COLO668 (cell line): ENCODE data around the gene NDRG3.

ENCODE experiments used
- DNase-seq: peaks from one replicate; lab custom pipeline; 2025; ENCODE audit not compliant: unreplicated experiment; lab: John Stamatoyannopoulos, UW

The NDRG3 gene

DNA sequence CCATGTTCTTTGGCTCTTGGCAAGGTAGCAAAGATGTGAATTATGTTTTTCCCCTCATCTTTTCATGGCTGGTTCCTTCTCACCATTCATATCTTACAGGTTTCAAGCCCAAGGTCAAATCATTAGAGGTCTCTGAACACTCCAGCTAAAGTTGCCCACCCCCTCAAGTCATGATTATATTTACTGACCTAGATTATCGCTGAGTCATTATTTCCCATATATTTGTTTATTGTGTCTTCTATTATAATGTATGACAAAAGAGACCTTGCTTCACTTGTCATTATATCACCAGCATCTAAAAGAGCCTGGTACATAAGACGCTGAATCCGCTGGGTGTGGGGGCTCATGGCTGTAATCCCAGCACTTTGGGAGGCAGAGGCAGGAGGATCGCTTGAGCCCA lies 15.2 kb upstream of the NDRG3 start:
- no peak for DNase-seq

DNA sequence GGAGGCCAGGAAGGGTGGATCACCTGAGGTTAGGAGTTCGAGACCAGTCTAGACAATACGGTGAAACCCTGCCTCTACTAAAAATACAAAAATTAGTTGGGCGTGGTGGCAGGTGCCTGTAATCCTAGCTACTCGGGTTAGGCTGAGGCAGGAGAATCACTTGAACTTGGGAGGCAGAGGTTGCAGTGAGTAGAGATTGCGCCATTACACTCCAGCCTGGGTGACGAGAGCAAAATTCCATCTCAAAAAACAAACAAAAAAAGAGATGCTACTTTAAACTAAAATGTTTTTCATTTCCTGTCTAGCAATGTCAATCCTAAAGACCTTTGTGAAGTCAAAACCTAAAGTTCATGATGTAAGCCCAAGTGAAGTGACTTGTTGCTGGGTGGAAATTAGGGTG lies 14.8 kb upstream of the NDRG3 start:
- no peak for DNase-seq

DNA sequence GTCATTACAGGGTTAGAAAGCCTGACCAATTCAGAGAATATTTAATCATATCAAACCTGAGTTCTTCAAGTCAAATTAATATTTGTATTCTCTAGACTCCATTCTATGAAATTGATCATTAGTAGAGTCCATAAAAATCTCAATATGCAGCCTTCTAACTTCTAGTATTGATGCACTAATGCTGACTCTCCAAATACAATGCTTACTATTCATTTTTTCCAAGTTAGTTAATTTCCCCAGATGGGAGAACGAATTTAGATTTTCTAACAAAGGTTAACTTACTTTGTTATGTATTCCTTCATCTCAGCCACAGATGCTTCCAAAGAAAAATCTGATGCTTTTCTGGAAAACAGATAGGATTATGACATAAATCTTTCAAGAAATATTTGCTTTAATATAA lies 12.4 kb upstream of the NDRG3 start:
- DNase-seq: no peak

DNA sequence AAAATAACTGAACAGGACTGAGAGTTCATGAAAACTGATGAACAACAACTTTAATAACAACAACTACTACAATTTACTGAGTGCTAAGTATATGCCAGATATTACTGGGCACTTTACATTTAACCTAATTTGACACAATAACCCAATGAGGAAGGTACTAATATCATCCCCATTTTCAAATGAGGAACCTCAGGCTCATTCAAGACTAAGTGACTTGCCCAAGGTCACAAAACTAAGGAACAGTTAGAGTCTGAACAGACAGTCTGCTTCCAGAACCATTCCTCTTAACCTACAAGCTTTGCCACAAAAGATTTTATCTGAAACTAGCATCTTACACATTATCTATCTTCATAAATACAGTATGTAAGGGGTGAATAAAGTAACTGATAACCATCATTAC lies 10.6 kb upstream of the NDRG3 start:
- DNase-seq: no peak

DNA sequence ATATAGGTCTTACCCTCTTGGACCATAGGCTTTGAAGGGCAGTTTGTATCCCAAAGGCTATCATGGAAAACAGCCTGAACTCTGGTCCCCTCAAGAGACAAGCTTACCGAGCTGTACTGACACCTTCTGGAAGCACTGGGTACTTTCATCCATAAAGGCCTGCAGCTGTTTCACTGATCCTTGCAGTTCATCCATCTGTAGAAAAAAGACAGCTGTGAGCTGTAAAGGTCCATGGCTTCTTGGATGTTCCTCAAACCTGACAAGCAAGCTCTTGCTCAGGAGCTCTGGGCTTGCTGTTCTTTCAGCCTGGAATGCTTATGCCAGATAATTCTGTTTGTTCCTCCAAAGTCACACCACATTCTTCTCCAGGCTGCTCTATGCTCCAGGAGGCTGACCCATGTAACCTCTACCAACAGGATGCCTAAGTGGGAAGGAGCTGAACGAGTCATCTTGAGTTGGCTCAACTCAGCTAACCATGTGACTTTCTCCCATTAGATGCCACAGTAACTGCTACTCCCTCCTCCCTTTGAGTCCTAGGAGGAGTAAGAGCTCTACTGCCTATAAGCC lies 8.8 kb upstream of the NDRG3 start:
- peak; percentile 42 for DNase-seq

DNA sequence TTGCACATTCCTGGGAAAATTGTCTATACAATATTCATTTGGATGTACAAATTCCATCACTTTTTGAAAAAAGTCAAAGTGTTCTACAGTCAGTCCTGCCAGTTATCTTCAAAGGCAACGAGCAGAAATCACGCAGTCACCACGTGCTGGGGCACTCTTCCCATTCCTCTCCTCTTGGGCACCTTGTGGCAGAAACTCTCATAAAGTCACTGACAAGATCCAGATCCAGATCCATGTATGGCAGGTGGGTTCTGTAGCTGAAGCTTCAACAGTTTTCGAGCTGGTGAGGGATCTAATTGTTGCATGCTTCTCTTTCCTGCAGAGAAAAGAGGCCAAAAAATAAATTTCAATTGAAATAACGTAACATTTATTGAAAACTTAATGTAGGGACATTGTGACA lies 6.7 kb upstream of the NDRG3 start:
- no peak for DNase-seq

DNA sequence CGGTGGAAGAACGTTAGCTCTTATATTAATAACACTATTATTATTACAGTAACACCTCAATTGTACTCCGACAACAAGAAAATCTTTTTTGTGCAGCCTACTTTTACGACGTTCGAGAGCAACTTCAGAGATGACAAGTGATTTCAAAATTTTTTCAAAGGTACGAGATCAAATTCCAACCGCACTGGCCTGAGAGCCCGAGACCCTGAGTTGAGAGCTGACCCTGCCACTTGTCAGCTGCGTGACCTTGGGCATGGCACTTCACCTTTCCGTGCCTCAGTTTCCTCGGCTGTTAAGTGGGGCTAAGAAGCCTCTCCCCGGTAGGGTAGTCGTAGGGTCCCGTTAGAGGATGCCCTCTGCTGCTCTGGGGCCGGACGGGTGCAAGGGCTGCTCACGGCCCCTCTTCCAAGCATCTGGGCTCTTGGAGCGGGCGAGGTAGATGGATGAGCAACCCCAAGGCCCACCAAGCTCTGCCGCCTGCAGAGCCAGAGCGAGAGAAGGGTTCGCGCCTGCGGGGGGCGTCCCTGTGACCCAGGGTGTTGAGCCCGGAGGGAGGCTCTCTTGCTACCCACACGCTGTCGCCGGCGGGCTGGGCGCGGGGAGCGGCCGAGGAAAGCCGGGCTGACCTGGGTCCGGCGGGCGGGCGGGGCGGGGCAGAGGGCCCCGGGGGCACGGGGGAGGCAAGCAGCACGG lies 510 bp downstream of the NDRG3 start:
- no peak for DNase-seq

DNA sequence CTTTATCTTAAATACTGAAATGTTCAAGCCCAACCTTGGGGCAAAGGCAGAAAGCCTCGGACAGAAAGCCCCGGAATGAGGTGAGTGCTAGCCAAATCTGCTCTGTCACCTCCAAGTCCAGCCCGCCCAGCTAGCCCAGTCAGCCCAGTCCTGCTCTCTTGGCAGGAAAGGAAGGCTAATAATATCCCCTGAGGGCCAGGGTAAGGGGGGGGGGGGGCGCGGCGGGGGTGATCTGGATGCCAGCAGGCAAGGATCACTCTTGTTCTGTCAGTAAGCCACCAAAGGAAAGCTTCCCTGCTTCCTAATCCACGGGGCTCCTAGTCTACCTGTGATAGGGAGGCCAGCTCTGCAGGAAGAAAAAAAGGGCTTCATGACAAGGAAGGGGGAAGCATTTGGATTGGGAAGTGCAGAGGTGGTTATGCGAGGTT lies 1.1 kb downstream of the NDRG3 start:
- DNase-seq: peak; percentile 19

DNA sequence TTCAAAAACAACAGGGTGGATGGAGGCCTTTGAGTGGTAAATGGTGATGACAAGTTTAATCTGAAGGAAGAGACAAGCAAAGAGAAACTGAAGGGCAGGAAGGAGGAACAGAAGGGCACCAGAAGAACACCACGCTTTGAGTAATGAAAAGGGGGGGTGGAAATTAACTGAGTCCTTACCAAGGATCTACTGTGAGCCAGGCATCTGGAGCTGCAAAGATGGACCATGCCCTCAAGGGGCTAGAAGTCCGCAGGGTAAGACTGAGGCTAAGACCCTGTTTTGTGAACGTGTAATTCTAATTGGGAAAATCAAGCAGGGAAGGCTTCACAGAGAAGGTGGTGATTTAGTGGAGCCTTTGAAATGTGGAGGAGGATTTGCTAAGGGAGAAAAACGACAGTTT lies 1.6 kb downstream of the NDRG3 start:
- no peak for DNase-seq

DNA sequence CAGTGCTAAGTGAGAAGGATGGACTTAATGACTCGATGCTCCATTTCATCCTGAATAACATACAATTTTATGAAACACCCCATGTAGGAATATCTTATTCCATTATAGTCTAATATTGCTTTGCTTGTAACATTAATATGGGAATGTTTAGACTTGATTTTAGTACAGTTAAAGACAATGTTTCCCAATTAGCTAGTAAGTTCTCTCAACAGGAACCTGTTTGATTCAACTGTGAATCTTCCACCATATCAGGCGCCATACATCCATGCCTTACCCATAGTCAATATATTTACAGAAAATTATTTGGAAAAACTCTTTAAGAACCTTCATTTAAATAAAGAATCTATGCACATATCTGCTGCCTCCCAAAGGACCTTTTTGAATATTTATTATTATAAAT lies 3.3 kb downstream of the NDRG3 start:
- no peak for DNase-seq

DNA sequence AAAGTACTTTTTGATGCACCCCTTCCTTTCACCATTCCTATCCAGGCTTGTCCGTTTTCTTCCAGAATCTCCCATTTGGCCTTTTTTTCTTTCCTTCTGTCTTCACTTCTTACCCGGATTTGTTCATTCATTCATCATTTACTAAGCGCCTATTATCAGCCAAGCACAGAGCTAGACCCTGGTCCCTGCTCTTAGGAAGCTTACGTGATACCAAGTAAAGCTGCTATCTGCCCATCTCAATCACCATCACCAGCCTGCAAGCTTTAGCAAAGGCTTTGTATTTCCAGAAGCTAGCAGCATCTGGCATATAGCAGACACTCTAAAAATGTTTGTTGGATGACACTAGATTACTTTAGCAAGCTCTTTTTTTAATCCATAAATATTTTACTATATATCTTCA lies 4.8 kb downstream of the NDRG3 start:
- no peak for DNase-seq

DNA sequence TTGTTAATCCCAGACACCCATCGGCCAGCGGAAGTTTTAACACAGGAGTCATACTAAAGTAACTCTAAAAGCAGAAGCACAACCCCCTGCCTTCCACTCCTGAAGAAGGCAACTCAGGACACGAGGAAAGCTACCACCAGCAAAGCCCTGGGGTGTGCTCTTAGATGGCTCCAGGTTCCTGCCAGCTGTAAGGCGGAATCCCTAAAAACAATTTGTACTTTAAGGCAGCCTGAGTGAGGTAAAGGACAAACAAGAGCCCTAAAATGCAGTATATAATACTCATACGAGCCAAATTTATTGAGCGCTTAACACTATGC lies 8.7 kb downstream of the NDRG3 start:
- no peak for DNase-seq

DNA sequence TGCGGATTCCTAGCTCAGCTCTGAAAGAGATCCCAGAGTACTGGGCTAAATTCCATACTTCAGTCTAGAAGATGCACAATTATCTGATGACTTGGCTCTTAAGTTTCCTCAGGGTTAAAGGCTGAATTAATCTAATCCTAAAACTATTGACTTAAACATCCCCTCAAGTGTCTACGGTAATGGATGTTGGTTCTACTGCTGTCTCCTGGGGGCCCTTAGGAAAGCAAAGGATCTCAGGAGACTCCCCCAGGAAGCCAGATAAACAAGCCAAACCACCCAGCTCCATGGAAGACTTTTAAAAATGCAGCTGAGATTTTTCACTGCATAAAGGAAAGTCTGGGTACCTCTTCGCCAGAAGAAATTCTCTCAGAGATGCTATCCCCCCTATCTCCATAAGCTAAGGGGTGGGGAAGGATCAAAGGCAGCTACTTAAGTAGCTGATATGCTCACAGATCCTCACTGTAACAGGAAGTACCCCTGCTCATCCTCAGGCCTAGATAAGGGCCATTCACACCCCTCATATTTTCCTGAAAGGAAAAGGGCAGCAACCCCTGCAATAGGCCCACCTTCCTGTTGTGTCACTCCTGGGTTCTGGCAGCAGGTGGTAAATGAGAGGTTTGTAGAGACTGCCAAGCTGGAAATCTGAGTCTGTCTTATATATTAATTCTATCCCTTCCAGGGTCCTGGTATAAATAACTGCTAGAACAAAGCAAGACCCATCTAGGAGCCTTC lies 9.3 kb downstream of the NDRG3 start:
- DNase-seq: no peak

DNA sequence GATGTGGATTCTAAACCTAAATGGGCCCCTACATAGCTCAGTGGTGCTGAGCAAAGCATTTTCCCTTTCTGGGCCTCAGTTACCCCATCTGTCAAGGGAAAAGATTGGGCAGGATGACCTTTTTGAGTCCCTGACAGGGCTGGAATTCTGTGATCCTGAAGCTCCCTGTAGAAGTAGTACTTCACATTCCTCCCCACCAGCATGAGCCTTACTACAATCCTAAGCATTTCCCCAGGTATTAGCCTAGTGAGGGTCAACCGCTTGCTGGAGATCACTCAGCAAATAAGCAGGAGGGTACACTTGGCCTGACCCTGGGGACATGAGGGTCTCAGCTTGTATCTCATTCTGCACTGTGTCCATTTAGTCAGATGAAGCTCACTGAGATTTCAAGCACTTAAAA lies 13.4 kb downstream of the NDRG3 start:
- DNase-seq: no peak

DNA sequence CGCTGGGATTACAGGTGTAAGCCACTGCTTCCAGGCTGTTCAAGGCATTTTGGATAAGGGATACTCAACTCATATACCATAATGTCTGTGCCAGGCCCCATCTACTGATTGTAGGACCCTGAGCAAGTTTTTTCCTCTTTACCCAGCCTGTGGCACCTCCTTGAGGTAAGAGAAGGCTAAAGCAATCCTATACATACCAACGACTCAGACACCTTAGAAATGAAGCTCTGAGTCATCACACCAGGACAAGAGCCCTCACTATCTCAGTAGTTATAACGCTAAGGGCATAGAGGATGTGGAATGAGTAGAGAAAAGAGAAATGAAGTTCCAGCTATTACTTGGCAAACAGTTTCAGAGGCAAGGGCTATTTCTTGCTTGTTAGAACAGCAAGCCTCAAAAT lies 16.9 kb downstream of the NDRG3 start:
- no peak for DNase-seq

DNA sequence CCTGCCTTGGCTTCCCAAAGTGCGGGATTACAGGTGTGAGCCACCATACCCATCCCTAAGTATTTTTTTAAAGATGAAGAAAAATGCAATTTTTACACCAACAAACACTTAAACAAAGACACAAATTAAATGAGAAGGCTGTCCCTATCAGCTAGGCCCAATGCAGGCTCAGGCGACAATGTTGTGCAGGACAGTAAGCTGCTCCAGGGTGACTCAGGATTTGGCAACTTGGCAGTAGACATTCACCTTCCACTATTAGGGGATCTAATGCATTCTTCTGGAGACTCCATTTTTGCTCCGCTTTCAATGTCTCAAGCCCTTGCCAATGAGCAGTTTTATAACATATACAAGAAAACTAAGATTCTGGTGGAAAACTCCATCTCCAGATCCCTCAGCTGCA lies 19.7 kb downstream of the NDRG3 start:
- no peak for DNase-seq

DNA sequence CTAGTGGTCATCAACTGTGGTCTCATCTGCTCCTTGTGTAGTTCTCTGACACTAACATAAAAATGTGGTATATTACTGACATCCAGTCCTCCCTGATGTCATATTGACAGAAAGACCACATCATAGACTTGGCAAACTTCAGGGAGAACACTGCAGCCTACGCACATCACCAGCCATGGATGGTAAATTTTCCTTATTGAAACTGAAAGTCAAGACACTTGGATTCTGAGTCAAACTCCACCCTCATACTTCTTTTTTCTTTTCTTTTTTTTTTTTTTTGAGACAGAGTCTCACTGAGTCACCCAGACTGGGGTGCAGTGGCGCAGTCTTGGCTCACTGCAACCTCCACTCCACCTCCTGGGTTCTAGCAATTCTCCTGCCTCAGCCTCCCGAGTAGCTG lies 25.4 kb downstream of the NDRG3 start:
- no peak for DNase-seq

DNA sequence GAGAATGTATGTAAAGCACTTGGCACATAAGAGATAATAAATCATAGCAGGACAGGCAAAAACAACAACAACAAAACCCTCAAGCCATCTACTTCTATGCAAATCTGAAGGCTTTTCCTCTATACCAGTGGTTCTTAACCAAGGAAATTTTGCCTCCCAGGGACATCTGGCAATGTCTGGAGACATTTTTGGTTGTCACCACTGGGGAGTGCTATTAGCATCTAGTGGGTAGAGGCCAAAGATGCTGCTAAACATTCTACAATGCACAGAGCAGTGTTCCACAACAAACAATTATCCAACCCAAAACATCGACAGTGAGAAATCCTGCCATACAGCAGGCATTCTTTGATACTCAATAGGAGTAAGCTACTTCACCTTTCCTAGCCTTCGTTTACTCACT lies 28.2 kb downstream of the NDRG3 start:
- DNase-seq: no peak

DNA sequence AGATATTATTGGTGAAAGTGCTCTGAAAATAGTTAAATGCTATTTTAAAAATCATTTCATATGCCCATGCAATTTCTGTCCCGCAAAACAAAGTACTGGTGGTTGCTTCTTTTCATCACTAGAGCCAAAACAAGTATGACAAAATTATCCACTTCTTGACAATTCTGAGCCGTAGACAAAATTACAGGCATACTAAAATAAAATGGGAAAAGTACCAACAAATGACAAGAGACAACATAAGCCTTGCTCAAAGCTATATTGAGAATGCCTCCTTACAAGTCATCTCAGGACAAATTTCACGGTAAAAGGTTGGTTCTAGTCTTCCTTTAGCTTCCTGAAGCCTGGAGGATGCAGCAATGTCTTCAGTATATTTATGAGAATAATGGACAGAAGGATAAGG lies 28.9 kb downstream of the NDRG3 start:
- no peak for DNase-seq

DNA sequence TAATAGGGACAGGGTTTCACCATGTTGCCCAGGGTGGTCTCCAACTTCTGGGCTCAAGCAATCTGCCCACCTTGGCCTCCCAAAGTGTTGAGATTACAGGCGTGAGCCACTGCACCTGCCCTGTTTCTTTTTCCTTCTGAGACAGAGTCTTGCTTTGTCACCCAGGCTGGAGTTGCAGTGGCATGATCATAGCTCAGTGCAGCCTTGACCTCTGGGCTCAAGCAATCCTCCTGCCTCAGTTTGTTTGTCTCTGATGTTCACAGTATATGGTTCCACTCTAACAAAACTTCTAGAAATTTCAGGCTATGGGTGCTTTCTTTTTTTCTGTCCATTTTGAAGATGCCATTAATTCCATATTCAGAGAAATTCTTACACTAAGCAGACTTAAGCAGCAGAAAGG lies 33.1 kb downstream of the NDRG3 start:
- no peak for DNase-seq

DNA sequence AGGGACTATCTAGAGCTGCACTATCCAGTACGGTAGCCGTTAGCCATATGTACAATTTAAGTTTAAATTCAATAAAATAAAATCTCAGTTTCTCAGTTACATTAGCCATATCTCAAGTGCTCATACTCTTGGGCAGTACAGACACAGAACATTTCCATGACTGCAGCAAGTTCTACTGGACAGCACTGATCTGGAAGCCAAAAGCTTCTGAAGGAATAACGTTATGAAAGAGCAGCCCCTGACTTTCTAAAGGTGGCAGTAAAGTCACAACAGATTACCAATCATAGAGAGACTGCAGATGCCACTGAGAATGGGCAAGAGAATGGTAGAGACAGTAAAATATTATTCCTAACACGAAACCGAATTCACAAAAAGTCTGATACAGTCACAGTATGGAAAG lies 36.8 kb downstream of the NDRG3 start:
- no peak for DNase-seq

DNA sequence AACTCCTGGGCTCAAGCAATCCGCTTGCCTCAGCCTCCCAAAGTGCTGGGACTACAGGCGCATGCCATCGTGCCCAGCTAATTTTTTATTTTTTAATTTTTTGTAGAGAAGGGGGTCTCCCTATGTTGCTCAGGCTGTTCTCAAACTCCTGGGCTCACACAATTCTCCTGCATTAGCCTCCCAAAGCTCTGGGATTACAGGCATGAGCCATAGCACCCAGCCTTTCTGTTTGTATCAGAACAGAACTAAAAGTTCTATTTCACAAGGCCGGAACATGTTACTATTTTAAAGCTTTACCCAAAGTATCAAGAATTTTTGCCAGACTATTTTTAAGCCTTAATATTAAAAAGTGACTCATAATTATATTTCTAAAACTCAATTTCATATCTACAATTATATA lies 42.4 kb downstream of the NDRG3 start:
- no peak for DNase-seq

DNA sequence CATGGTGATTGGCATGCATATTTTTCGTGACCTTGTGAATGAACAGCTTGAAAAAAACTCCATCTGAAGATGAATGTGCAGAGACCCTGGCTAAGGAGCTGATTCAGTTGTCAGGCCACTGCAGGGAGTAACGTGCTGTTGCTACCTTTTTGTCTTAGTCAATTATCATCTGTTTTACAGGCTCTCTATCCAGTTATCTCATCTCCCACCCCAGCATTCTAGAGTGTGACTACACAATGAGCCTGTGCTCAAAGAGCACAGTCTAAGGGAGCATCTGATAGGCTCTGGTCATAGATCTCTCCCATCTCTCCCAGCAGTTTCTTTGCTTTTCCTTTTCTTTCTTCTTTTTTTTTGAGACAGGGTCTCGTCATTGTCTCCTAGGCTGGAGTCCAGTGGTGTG lies 45.5 kb downstream of the NDRG3 start:
- no peak for DNase-seq
